CD14-positive monocyte (primary cell): Measurements from ENCODE around the gene HTRA3. TPM values are rescaled to one million over a fixed set of nuclear protein-coding genes. Genes with fewer than 3 reads are reported as not detected.
A peak's percentile ranks its signal among the peaks of the same experiment; 100 is the strongest.

Experiments used
- DNase-seq, 3 donors: peaks; one replicate each; pipeline ENCODE4 v3.0.0-alpha.2; 2011 to 2022
- H2AFZ ChIP-seq: 2 replicates; pipeline ENCODE4 v1.6.0; 2012; ENCODE audit warnings: mild to moderate bottlenecking, low read depth, low read length, inconsistent platforms; ENCODE audit not compliant: insufficient read depth, poor library complexity, severe bottlenecking
- H3K27ac ChIP-seq, 2 donors: 1 replicate in 1 of 2; 2 replicates in 1 of 2; pipeline ENCODE4 v1.5.1; 2012 to 2013; ENCODE audit warnings: low read length in 2 of 2, control low read depth in 1 of 2, inconsistent platforms in 1 of 2, low read depth in 1 of 2, mild to moderate bottlenecking in 1 of 2
- H3K27me3 ChIP-seq, 2 donors: one replicate each; pipeline versions ENCODE4 v1.6.0 to v1.6.1; 2011 to 2013; ENCODE audit warnings: low read length in 2 of 2; ENCODE audit not compliant: control insufficient read depth in 2 of 2, insufficient read depth in 2 of 2
- H3K36me3 ChIP-seq, 2 donors: replicated peaks in 1 of 2; 1 replicate in 1 of 2; 2 replicates in 1 of 2; pipeline versions ENCODE4 v1.5.1 to v1.6.1; 2012 to 2013; ENCODE audit warnings: low read length in 2 of 2, control low read depth in 1 of 2, inconsistent platforms in 1 of 2, mild to moderate bottlenecking in 1 of 2; ENCODE audit not compliant: insufficient read depth in 2 of 2, control insufficient read depth in 1 of 2
- H3K4me1 ChIP-seq, 2 donors: 1 replicate in 1 of 2; 2 replicates in 1 of 2; pipeline versions ENCODE4 v1.5.1 to v1.6.1; 2012 to 2013; ENCODE audit warnings: low read length in 2 of 2, control low read depth in 1 of 2, inconsistent platforms in 1 of 2, mild to moderate bottlenecking in 1 of 2, moderate library complexity in 1 of 2; ENCODE audit not compliant: insufficient read depth in 2 of 2, control insufficient read depth in 1 of 2
- H3K4me2 ChIP-seq: replicated peaks from 2 replicates; pipeline ENCODE3; 2012; ENCODE audit warnings: low read length, moderate library complexity, mild to moderate bottlenecking; ENCODE audit not compliant: poor library complexity, severe bottlenecking; ENCODE audit errors: extremely low read depth
- H3K4me3 ChIP-seq, 3 experiments: fragments of 200-600 bp in 1 of 3; sonication (generic) in 1 of 3; replicated peaks in 1 of 3; 1 replicate in 2 of 3; 2 replicates in 1 of 3; pipeline ENCODE4 v1.5.1; 2011 to 2013; ENCODE audit warnings: low read length in 3 of 3, mild to moderate bottlenecking in 3 of 3, control low read depth in 2 of 3, low read depth in 2 of 3, inconsistent platforms in 1 of 3, moderate library complexity in 1 of 3
- H3K79me2 ChIP-seq: 2 replicates; pipeline ENCODE4 v1.6.0; 2012; ENCODE audit warnings: mild to moderate bottlenecking, control low read depth, inconsistent platforms, low read length, moderate library complexity; ENCODE audit not compliant: insufficient read depth
- H3K9ac ChIP-seq: 2 replicates; pipeline ENCODE4 v1.6.0; 2017; ENCODE audit warnings: low read length, mild to moderate bottlenecking; ENCODE audit not compliant: insufficient read depth, poor library complexity, severe bottlenecking
- H3K9me3 ChIP-seq, 2 donors: replicated peaks in 1 of 2; 1 replicate in 1 of 2; 2 replicates in 1 of 2; pipeline versions ENCODE4 v1.5.1 to v1.6.1; 2012 to 2013; ENCODE audit warnings: low read length in 2 of 2, control low read depth in 1 of 2; ENCODE audit not compliant: control insufficient read depth in 1 of 2, insufficient read depth in 1 of 2
- H4K20me1 ChIP-seq: 2 replicates; pipeline ENCODE4 v1.6.0; 2012; ENCODE audit warnings: mild to moderate bottlenecking, low read length, control low read depth, moderate library complexity; ENCODE audit not compliant: insufficient read depth
- H3K27ac Mint-ChIP-seq, 7 donors: one replicate each; pipeline ENCODE4 v1.8.0; 2020; ENCODE audit warnings: mild to moderate bottlenecking in 7 of 7, mixed read lengths in 7 of 7, moderate library complexity in 6 of 7, inconsistent platforms in 2 of 7
- H3K27me3 Mint-ChIP-seq, 3 donors: one replicate each; pipeline ENCODE4 v1.8.0; 2021 to 2022; ENCODE audit warnings: low read depth in 3 of 3, mild to moderate bottlenecking in 3 of 3, mixed read lengths in 3 of 3, moderate library complexity in 3 of 3, inconsistent platforms in 1 of 3
- H3K36me3 Mint-ChIP-seq, 2 donors: one replicate each; pipeline ENCODE4 v1.8.0; 2020; ENCODE audit warnings: mixed read lengths in 2 of 2, inconsistent platforms in 1 of 2, mild to moderate bottlenecking in 1 of 2
- H3K4me1 Mint-ChIP-seq: one replicate; pipeline ENCODE4 v1.8.0; 2020; ENCODE audit warnings: mild to moderate bottlenecking, mixed read lengths
- H3K4me3 Mint-ChIP-seq, 2 donors: one replicate each; pipeline ENCODE4 v1.8.0; 2020; ENCODE audit warnings: mild to moderate bottlenecking in 2 of 2, mixed read lengths in 2 of 2, moderate library complexity in 1 of 2
- H3K9me3 Mint-ChIP-seq, 7 donors: one replicate each; pipeline ENCODE4 v1.8.0; 2020 to 2022; ENCODE audit warnings: mixed read lengths in 7 of 7, mild to moderate bottlenecking in 6 of 7, moderate library complexity in 6 of 7, inconsistent platforms in 2 of 7
- CTCF ChIP-seq: fragments of 200-600 bp; IDR thresholded peaks from one replicate; pipeline ENCODE4 v1.8.0; 2022; ENCODE audit warnings: antibody characterized with exemption, mild to moderate bottlenecking
- WGBS: methylation state at CpG from one replicate; pipeline ENCODE4 v1.1.5; 2013; ENCODE audit warnings: missing lambda C conversion rate; ENCODE audit not compliant: insufficient coverage; 5-methylcytosine and 5-hydroxymethylcytosine counted together
- intact Hi-C, 2 donors: fragments of 100-400 bp; cut with micrococcal nuclease; formaldehyde crosslinking; loops; one replicate each; pipeline versions ENCODE4 v1.15.0 to v1.15.1; 2023
- polyA plus RNA-seq, 3 donors: library from polyadenylated mRNA; depleted of rRNA in 1 of 3; unstranded in 2 of 3; stranded (reverse) in 1 of 3; fragments of 300-500 nt in 2 of 3; fragments of >200 nt in 1 of 3; fragmentation: Illumina TruSeq in 2 of 3; gene quantifications; 1 replicate in 2 of 3; 2 replicates in 1 of 3; pipeline ENCODE4 v1.2.3, GENCODE V29; 2012 to 2021

The HTRA3 gene
- polyA plus RNA-seq, 3 donors, result not detected

- H3K79me2 ChIP-seq, result no peaks in the 10 kb centered on the region
- H3K27me3 ChIP-seq, result no peaks in the 10 kb centered on the region
- no peaks in the 10 kb centered on the region for H4K20me1 ChIP-seq
- H3K4me3 Mint-ChIP-seq, result no peak overlapping the region
- H3K9ac ChIP-seq, result no peak overlapping the region
- peaks cover 0 to 9% (median 0%) of the 10 kb centered on the region in 7 donors for H3K9me3 Mint-ChIP-seq
- peaks cover 0 to 5% (median 0%) of the 10 kb centered on the region in 3 donors for H3K27me3 Mint-ChIP-seq
- H2AFZ ChIP-seq, result no peak overlapping the region
- no peaks in the 10 kb centered on the region for H3K36me3 ChIP-seq
- peak overlapping the region in 1 of 7 donors; percentile 68 for H3K27ac Mint-ChIP-seq
- H3K27ac ChIP-seq, result no peak overlapping the region
- H3K36me3 Mint-ChIP-seq, result no peaks in the 10 kb centered on the region
- H3K4me3 ChIP-seq, result no peak overlapping the region
- no peak for TF ChIP-seq CTCF
- H3K4me1 Mint-ChIP-seq, result peaks cover 6% of the 10 kb centered on the region
- no peaks in the 10 kb centered on the region for H3K4me1 ChIP-seq
- H3K4me2 ChIP-seq, result no peak overlapping the region
- intact Hi-C loops, result no loop called here
- no peak for DNase-seq
- H3K9me3 ChIP-seq, result no peaks in the 10 kb centered on the region
Measured at GRCh38 chr4:8326206-8326605, 56.7 kb downstream of the HTRA3 start.

DNA sequence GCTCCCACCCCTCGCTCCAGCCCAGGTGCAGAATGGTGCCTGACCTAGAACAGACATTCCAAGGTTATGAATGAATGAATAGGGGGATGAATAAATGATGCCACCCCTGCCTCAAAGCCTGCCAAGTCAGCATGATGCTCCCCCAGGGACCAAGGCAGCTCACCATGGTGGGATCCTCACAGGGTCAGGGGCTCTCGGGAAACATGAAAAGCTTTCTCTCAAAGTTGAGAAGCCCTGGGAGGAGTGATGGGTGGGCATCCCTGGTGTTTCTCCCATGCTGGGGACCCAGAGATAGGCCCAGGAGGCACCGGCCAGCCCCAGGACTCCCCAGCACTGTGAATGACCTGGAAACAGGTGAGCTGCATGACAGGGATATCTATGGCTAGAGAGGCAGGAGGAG, 58.9 kb downstream of the HTRA3 start:
- Histone ChIP-seq H3K79me2 (no peaks in the 10 kb centered on the region), H3K36me3 (no peaks in the 10 kb centered on the region), H3K4me3 (no peak overlapping the region), H3K4me1 (no peaks in the 10 kb centered on the region), H3K4me2 (no peak overlapping the region), H4K20me1 (no peaks in the 10 kb centered on the region), H3K27ac (no peak overlapping the region), H2AFZ (no peak overlapping the region), H3K9me3 (no peaks in the 10 kb centered on the region), H3K9ac (no peak overlapping the region), H3K27me3 (no peaks in the 10 kb centered on the region)
- Mint-ChIP-seq H3K36me3 (no peaks in the 10 kb centered on the region), H3K4me1 (no peaks in the 10 kb centered on the region), H3K27me3 (peaks cover 0 to 5% (median 2%) of the 10 kb centered on the region in 3 donors), H3K9me3 (peaks cover 0 to 9% (median 3%) of the 10 kb centered on the region in 7 donors), H3K27ac (peak overlapping the region in 1 of 7 donors; percentile 4), H3K4me3 (no peak overlapping the region)
- no peak for DNase-seq
- intact Hi-C loops, result no loop called here
- 100% methylated on average over 1 of the region's 3 CpGs for WGBS
- no peak for TF ChIP-seq CTCF
